HG03175 (cell line): ENCODE measurements around the gene FABP2.
"Not testable (repeated sequence)": the region's sequence is repeated elsewhere in the genome, so short reads cannot be mapped to it uniquely, and the experiment has no call there.

Source experiments
- ATAC-seq: cut with Tn5 transposase; IDR thresholded peaks from one replicate; pipeline ENCODE4 v1.9.1; 2021; ENCODE audit warnings: mild to moderate bottlenecking, moderate library complexity; ENCODE audit not compliant: unreplicated experiment

FABP2 gene

DNA sequence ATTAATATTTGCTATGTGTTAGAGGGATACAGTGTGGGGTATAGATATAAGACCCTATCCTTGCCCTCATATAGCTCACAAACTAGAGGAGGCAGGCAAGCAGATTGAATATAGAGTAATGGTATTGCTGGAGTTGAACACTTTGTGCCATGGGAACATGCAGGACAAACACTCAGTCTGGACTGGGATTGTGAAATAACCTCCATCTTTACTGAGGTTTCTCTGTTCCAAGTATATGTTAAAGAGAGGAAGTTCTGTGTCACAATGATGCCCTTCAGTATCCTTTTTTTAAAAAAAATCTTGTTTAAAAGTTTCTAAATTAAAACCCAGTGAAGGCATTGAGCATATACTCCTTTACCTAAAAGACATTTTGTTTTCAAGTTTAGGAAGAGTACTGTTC lies 8.7 kb downstream of the FABP2 start:
- no peak for ATAC-seq

DNA sequence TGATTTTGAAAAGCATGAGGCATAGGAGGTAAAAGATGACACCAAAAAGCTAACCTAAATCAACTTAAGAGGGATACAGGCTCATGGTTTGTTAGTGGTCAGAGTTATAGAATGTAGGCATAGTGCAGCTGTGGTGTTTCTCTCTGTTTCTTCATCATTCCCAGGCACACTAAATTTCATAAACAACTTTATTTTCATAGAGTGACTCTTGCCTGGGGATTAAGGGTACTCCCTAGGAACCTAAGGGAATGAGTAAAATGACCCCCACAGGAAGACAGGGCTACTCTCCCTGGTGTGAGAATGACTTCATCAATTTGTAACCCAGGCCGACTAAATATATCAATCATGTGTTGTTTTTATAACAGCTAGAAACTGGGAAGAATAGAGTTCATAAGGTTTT lies 11.1 kb downstream of the FABP2 start:
- ATAC-seq, result no peak

DNA sequence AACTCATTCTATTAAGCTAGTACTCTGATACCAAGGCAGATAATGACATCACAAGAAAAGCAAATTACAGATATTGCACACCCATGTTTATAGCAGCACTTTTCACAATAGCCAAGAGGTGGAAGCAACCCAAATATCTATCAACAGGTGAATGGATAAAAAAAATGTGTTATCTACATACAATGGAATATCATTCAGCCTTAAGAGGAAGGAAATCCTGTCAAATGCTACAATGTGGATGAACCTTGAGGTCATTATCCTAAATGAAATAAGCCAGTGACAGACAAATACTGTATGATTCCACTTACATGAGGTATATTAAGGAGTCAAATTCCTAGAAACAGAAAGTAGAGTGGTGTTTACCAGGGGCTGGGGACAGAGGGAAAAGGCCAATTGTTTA lies 14.3 kb downstream of the FABP2 start:
- ATAC-seq, result no peak

DNA sequence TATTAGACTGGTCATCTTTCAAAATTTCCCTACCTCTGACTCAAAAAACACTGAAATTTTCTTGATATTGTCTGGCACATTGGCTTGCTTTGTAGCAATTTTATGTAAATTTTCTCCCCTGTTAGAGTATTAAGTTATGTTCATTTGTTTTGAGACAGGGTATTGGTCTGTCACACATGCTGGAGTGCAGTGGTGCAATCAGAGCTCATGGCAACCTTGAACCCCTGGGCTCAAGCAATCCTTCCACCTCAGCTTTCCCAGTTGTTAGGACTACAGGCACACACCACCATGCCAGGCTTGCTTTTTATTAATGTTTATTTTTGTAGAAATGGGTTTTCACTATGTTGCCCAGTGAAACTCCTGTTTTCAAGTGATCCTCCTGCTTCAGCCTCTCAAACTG lies 17.5 kb downstream of the FABP2 start:
- ATAC-seq, result no peak

DNA sequence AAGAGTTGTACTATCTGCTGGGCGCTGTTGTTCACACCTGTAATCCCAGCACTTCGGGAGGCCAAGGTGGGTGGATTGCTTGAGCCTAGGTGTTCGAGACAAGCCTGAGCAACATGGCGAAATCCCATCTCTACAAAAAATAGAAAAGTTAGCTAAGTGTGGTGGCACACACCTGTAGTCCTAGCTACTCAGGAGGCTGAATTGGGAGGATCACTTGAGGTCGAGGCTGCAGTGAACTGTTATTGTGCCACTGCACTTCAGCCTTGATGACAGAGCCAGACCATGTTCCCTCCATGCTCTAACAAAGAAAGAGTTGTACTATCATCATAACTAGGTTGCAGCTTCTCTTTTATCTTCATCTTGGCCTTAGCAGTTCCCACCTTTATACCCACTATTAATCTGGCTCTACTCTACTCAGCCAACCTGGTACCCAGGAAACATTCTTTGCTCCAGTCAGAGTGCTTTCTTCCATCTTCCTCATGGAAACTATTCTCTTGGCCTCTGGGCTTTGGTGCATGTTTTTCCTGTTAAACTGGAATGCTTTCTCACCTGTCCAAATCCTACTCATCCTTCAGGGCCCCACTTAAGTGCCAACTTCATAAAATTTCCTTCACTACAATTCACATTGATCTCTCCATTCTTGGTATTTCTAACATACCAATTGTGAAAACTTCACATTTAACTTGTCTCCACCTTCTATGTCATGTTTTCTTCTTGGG lies 18.2 kb downstream of the FABP2 start:
- ATAC-seq, result no peak

DNA sequence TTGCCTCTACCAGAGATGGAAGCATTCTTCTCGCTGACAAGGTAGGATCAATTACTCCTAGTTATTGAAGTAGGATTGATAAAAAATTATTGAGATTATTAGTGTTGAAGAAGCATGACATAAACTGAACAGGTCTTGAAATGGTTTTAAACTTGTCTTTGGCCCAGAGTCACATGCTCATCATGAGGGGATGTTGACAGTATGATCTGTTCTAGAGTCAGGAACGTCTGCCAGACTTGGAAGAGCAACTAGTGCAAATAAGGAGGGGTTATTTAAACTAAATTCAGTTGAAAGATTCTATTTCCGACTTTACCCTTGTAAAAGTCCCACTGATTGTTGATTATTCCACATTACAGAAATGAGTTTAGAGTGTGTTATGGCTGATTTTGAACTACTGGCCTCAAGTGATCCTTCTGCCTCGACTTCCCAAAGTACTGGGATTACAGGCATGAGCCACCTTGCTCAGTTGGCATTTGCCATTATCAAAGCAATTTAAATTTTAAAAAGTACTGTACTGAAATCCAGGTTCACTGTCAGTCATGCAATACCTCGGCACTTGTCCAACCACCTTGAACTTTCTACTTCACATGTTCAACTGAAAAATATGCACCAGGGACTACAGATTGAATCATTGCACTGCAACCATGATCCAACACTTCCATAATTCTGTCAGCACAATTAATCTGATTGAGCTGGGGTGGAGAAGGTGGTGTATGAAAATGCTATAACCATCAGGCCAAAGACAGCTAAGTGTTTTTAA lies 19.7 kb downstream of the FABP2 start:
- no peak for ATAC-seq

DNA sequence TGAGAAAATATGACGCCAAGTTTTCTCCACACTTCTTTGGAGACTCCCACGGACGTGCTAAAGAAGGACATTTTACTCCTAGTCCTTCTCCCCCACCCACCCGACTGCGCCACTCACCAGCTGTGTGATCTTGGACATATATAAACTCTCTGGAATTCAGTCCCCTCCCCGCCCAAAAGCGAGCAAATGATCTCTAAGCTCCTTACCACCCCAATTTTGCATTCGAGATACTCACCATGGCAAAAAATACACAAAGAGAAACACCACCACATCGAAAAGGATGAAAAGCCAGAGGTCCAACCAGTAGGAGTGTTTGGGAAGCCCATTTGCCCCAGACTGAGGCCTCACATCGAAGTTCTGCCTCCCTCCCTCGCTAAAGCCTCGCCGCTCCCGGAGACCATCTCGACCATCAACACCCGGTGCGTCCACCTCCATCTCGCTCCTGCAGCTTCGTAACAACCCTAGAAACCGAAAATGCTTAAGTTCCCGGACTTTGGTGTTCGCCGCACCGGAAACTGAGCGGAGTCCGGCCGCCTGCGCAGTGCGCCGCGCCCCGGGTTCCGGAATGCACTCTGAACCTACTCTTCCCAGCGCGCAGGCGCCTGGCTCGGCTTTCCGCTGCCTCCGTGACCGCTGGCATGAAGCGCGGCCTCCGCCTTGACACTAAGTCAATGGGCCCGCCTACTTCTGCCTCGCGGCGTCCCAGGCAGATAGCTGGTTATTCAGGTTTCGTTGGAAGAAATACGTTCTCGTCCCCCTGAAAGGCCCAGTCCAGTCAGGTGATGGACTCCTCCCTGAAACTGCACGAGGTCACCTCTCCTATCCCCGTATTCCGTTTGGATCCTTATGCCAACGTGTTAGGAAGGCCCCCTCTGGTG lies 21.6 kb downstream of the FABP2 start:
- ATAC-seq, result peak; percentile 94

DNA sequence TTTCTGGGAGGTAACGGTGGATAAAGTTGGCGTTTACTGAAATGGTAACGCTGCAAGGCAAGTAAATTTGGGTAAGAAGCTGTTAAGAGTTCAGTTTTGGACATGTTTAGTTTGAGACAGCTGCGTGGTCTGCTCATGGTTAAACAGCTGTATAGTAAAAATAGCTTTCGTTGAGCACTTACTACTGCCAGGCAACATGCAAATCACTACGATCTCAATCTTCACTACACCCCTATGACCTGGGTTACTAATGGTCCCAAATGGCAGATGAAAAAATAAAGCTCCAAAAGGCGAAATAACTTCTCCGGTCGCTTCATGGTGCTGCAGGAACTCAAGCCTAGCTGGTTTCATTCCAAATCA lies 22.2 kb downstream of the FABP2 start:
- peak; percentile 52 for ATAC-seq

DNA sequence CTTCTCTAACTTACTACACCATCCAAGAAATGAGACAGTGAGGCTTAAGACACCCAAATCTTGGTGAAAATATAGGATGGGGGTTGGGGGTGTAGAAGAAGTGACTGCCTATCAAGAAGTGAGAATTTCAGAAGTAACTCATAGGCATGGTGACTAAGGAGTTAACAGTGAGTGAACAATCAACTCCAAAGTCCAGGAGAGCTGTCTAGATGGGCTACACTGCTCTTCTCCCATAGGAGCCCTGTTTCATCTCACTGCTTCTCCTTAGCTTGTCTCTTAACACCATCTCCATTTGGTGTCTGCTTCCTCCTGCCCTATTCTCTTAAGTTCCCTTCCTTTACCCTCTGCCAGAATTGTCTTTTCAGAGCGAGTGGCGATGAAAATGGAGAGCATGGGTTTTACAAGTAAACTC lies 22.7 kb downstream of the FABP2 start:
- no peak for ATAC-seq

DNA sequence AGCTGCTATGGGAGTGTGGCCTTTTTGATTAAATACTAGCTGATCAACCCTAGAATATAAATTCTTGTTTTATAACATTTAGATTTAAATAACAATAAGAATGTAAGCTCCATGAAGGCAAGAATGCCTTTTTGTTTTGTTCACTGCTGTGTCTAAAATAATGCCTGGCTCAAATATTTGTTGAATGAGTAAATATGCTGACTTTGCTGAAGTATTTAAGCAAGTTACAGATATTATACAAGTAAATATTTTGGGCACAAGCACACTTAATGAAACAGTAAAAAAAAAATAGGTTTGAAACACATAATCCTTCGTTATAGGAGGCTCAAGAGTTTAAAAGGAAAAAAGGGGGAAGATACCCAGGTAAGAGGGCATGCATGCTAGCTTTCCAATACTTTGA lies 24.1 kb downstream of the FABP2 start:
- no peak for ATAC-seq

DNA sequence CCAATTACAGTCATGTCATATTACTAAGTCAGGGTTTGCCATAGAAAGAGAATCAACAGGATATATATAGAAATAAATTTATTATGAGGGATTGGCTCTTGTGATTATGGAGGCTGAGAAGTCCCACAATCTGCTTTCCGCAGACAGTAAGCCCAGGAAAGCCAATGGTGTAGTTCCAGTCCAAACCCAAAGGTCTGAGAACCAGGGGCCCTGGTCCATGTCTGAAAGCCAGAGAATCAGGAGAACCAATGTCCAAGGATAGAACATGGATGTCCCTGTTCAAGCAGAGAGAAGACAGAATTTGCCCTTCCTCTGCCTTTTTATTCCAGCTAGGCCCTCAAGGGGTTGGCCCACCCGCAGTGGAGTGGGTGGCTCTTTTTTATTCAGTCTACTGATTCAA lies 25.6 kb downstream of the FABP2 start:
- no peak for ATAC-seq

DNA sequence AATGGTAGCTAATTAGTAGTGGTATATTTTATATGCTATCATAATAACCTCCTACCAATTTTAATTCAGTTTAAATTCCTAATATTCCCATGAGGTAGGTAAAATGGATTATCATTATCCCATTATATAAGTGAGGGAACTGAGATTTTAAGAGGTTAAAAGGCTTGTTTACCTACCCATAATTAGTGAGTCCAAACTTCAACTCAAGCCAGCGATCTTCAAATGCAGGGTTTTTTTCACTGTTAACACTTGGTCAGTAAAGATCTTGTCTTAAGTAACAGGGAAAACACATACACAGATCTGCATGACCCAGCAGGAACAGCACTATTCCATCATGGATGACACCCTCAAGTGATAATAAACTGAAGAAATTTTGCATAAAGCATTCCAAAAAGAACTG lies 31.3 kb downstream of the FABP2 start:
- no peak for ATAC-seq

DNA sequence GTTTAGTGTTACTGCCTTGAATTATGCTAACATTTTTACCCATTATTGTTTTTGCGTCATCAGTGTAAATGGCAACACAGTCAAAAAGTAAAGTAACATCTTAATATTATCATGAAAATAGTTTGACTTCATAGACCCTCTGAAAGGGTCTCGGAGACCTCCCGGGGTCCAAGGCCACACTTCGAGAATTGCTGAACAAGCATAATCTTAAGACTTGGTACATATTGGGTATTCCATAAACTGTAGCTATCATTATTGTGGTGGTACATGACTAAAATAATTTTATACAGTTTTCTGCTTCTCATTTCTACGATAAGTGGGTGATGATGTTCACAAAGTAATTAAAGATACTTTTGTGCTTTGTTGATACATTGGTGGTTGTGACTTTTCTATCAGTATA lies 32.6 kb downstream of the FABP2 start:
- ATAC-seq, result no peak

DNA sequence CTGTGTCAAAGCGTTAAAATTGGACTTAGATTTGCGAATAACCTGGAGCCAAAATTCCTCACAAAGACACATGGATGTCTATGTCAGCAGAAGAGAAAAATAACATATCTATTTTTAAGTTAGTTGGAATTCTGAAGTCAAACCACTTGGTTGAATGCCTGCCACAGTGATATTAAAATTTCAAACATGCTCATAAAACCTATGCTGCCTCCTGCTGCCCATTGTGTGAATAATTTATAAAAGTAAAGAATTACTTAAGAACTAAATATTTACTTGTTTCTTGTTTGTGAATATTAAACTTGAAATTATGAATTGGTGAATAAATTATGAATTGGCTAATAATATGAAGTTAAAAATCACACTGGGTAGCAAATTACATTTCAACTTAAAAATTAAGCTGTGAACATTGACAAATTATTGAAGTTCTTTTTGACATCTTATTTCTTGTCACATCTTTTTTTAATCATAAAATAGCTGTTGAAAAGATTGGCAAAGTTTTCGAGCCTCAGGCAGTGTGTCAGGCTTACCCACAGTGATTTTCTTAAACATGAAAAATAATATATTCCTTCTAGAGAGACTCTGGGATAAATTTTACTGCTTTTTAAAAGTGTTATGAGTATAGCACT lies 35.4 kb downstream of the FABP2 start:
- no peak for ATAC-seq

DNA sequence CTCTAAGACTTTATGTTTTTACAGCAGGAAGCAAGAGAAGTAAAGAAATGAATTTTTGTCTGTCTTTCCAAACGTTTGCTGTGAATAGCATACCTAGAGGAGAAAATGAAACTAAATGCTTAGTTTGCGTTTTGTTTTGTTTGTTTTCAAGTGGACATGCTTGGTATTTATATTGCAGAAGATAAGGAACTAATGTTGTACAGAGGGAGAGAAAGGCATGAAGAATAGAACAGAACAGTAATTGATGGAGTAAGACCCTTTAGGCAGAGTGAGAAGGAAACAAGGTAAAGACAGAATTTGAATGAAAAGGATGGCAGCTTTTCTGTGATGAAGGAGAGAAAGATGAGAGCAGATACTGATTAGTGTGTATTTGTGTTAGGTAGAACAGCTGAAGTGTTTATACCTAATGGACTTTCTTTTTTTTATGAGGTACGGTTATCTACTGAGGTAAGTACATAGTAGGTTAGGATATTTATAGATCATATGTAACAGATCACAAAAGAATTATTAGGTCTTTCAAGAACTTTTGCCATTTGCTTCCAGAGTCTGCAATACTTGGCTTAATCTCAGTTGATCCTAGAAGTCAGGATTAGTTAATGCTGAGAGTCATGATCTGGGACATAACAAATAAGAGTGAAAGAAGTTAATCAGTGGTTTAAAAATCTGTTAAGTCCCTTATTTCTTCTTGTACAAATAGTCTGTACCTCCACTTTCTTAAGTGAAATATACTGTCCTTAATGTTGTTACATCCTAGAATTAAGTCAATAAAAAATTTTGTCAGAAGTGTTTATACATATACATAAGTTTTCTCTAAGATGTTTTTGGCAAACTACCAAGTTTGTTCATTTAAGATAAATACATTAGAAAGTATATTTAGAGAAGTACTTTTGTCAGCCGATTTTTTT lies 36.8 kb downstream of the FABP2 start:
- ATAC-seq, result peak; percentile 83

DNA sequence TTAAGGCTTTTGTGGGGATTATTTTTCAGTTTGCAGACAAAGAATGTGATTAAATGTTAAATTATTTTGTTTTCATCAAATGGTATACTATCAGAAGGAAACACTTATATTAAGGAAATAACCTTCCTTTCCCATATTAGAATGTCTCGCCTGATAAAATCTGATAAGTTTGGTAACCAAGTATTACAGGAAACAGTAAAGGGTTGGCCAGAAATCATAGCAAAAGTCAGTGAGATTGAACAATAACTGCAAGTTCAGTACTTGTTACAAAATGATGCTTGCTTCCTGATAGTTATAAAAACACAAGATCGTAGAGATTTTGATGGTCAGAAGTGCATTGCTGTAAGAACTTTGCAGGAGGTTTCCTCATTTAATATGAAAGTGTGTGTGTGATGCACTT lies 40.5 kb downstream of the FABP2 start:
- no peak for ATAC-seq

DNA sequence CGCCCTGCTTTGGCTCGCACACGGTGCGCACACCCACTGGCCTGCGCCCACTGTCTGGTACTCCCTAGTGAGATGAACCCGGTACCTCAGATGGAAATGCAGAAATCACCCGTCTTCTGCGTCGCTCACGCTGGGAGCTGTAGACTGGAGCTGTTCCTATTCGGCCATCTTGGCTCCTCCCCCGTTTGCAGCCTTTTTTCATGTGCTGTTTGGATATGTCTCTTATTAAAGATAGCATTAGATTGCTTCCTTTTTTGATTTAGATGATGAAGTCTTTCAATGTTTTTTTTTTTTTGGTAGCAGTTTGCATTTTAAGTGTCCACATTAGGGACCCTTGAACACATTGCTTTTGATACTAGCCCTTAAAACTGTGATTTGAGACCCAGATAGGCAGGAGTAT lies 42.0 kb downstream of the FABP2 start:
- ATAC-seq, result not testable (repeated sequence)

DNA sequence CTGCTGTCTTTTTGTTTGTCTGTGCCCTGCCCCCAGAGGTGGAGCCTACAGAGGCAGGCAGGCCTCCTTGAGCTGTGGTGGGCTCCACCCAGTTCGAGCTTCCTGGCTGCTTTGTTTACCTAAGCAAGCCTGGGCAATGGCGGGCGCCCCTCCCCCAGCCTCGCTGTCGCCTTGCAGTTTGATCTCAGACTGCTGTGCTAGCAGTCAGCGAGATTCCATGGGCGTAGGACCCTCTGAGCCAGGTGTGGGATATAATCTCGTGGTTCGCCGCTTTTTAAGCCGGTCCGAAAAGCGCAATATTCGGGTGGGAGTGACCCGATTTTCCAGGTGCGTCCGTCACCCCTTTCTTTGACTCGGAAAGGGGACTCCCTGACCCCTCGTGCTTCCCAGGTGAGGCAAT lies 42.4 kb downstream of the FABP2 start:
- not testable (repeated sequence) for ATAC-seq

DNA sequence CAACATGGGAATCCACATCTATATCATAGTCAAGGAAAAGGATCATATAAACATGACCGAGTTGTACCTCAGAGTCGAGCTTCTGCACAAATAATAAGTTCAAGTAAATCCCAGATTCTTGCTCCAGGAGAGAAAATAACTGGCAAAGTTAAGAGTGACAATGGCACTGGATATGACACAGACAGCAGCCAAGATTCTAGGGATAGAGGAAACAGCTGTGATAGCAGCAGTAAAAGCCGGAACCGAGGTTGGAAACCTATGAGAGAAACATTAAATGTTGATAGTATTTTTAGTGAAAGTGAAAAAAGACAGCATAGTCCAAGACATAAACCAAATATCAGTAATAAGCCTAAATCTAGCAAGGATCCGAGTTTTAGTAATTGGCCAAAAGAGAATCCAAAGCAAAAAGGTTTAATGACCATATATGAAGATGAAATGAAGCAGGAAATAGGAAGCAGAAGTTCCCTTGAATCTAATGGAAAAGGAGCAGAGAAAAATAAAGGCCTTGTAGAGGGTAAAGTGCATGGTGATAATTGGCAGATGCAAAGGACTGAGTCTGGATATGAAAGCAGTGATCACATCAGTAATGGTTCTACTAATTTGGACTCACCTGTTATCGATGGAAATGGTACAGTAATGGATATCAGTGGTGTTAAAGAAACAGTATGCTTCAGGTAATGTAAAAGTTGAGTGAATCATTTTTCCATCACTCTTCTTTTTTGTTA lies 50.4 kb downstream of the FABP2 start:
- no peak for ATAC-seq

DNA sequence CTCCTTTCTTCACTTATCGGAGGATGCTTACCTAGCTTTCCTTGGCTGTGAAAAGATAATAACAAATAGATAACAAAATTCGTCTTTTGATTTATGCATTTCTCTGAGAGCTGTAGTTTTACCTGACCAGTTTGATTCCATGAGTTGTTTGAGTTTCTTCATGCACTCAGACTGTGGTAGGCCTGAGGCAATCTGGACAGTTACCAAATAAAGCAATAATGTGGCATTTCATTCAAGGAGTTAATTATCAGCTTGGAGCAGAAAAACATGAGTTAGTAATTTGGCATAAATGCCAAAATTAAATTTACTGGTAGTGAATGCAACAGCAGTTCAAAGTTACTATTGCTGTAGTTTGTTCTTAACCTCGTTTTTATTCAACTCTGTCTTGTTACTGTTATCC lies 53.5 kb downstream of the FABP2 start:
- ATAC-seq, result no peak
